Measurements from ENCODE around the gene PTOV1.

The PTOV1 gene

GRCh38 chr19:49850487-49851342 is at the start of gene PTOV1:
Gene PTOV1 (plus strand): TSS chr19:49851159.
- peak; percentile 95 to 96 for DNase-seq

GRCh38 chr19:49801401-49801888 is 49.5 kb upstream of the PTOV1 start:
- no peak for DNase-seq

GRCh38 chr19:49801966-49802661 is 48.8 kb upstream of the PTOV1 start:
- DNase-seq: no peak

DNA sequence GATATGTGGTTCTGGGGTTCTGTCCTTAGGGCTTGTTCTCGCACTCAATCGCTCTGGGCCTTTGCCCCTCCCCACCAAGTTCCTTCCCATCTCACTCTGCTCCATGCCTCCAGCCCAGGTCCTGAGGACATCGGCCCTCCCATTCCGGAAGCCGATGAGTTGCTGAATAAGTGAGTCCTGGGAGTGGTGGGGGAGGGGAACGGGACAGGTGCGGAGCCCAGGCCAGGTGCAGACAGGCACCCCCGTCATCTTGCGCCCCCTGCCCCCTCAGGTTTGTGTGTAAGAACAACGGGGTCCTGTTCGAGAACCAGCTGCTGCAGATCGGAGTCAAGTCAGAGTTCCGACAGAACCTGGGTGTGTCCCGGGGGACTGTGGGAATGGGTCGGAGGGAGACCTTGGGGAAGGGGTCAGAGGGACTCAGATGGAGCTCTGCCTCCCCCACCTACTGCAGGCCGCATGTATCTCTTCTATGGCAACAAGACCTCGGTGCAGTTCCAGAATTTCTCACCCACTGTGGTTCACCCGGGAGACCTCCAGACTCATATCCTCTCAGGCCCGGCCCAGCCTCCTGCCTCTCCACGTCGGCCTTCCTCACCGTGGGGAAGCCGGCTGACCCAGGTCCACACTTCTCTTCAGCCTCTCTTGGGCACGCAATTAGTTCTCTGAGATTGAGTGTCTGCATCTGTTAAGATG is 48.0 kb upstream of the PTOV1 start:
- DNase-seq: no peak

DNA sequence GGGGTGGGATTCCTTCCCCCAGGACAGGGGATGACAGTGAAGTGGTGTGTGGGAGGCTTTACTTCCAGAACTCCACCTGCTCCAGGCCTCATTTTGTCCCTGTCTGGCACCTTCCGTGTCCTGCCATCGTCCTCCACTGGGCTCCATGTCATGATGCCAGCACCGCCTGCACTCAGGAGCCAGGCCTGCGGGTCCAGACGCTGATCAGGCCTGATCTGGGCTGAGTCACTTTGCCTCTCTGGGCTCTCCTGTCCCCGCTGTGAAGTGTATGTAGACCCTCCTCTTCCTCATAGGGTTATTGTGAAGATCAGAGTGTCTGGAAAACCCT is 47.5 kb upstream of the PTOV1 start:
- no peak for DNase-seq

DNA sequence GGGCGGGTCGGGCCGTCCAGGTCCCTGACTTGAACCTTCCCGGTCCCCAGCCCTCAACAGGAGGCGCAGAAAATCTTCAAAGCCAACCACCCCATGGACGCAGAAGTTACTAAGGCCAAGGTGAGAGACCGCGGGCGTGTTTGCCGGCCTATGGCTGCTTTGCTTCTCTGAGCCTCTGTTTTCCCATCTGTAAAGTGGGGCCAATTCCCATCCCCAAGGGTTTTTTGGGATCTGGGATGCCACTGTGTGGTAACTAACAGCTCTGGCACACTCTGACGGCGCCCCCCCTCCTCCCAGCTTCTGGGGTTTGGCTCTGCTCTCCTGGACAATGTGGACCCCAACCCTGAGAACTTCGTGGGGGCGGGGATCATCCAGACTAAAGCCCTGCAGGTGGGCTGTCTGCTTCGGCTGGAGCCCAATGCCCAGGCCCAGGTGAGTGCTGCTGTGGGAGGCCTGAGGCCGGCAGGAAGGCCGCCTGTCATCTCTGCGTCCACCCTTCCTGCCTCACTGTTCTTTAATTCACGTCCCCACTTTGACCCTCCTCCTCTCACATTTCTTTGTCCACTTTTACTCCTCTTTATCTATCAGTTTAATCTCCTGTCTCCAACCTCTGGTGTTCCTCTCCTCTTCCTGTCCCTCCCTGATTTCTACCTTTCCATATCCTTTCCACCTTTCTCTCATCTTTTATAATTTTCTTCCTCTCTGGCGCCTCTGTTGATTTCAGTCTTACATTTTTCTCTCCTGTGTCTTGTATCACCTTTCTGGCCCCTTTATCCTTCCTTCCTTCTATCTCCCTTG is 44.9 kb upstream of the PTOV1 start:
- no peak for DNase-seq

DNA sequence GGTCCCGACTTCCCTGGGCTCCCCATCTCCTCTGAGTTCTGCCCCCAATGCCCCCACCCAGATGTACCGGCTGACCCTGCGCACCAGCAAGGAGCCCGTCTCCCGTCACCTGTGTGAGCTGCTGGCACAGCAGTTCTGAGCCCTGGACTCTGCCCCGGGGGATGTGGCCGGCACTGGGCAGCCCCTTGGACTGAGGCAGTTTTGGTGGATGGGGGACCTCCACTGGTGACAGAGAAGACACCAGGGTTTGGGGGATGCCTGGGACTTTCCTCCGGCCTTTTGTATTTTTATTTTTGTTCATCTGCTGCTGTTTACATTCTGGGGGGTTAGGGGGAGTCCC is 44.4 kb upstream of the PTOV1 start:
- DNase-seq: no peak

DNA sequence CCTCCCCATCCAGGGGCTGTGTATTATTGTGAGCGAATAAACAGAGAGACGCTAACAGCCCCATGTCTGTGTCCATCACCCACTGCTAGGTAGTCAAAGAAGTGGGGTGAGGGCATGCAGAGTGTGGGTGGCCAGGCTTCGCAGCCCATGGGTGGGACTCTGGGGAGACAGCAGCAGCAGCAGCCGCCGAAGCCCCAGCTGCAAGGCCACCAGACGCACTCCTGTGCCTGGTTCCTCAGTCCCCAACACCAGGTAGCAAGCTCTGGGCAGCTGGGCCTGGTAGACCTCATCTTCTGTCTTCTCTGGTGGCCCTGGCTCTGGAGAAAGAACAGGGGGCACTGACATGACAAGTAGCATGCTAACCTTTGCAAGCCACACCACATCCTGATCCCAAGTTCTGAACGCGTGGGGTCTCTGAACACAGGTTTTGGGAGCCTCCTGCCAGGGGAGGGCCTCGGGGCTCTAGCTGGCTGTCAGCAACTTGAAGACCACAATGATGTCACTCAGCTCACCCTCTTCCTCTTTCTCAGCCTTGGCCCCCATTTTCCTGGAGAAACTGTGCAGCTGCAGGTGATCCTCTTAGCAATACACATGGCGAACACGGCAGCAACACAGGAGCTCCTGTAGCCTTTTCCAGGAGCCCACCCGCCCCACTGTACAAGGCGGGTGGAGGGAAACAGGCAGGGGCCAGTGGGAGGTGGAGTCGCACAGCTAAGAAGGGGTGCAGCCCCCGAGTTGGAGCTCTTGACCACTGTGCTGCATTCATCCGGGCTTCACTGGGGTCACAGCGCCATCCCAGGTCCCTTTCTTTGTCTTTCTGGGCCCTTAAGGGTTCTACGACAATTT is 43.7 kb upstream of the PTOV1 start:
- DNase-seq: no peak

DNA sequence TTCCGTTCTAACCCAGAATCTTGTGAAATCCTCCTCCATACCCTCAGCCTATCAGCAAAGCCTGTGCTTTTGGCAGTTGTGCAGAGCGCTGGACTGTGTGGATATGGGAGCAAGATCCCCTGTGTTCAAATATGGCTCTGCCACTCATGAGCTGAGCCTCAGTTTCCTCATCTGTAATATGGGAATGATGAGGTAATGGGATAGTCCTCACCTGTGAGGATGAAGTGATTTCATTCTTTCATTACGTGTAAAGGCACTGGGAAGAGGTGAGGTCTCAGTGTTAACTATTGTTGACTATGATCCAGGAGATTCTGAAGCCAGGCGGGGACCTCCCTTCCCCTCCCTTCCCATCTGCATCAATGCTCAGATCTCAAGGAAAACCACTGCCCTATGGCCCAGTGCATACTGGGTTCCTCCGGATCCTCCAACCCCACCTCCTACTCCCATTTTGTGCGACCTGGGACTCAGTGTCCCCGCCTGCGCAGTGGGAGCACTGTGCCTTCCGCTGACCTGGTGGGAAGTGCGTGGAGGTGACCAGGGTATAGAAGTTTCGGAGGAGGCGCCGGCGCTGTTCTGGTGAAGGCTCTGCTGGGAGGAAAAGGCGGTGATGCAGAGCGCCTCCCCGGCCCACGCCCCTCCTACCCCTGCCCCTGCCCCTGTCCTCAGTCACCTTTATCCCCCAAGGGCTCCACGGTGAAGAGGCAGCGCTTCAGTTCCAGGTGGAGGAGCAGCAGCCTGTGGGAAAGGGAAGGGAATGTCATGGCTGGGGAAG is 42.9 kb upstream of the PTOV1 start:
- DNase-seq: no peak

DNA sequence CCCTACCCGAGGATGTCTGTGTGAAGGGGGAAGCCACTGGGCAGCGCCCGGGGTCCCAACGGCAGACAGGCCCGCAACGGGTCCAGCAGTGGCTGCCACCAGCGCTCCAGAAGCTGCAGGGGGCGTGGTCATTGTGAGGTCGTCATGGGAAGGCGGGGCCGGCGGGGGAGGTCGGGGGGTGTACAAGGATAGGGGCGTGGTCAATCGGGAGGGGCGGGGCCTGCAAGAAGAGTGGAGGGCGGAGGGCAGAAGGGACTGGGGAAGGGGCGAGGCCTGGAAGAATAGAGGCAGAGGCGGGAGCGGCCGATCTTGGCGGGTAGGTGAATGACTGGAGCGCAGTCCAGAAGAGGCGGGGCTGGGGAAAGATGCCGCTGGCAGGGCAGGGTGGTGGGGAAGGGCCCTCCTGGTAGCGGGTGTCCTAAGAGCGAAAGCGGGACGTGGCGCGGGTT is 42.2 kb upstream of the PTOV1 start:
- peak in 1 of 2 experiments; percentile 46 for DNase-seq

DNA sequence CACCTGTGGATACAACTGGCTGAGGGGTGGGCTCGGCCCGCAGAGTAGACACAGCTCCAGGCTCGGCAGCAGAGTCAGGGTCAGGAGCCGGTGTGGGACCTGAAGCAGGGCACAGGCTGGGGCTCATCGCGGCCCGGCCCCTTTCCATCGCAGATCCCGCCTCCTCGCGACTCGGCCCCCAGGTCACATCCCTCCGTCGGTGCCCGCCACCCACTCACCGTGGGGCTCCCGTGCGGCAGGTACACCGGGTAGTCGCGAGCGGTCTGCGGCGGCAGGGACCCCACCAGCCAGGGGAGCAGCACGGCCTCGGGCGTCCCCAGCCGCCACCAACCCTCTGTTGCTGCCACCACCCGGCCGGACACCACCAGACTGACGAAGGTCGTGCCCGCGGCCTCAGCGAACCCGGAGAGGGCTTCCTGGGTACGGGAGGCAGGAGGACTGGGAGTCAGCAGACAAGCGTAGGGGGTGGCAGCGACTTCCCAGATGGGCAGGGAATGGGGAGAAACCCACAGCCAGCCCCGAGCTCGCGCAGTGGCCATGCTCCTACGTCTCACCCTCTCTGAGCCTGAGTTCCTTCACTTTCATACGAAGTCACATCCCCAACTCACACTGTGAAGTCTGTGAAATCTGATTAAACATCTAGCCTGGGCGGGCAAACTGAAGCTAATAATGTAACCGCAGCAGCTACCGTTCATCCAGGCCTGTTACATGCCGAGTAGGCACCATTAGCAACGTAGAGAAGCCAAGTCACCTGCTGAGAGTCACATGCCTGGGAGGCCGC is 41.6 kb upstream of the PTOV1 start:
- DNase-seq: no peak

DNA sequence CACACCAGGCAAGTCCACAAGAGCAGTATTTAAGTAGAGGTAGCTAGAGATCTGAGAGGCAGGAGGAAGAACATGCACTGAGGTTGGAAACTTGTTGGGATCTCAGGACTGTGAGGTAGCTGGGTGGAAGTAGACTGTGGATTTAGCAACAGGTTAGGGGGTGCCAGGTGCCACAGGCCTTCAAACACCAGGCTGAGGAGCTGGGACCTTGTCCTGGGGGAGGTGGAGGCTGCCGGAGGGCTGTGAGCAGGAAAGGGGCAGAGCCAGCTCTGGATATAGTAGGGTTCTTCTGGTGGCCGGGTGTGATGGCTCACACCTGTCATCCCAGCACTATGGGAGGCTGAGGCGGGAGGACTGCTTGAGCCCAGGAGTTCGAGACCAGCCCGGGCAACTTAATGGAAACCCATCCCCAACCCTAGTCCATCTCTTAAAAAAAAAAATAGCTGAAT is 41.0 kb upstream of the PTOV1 start:
- no peak for DNase-seq

DNA sequence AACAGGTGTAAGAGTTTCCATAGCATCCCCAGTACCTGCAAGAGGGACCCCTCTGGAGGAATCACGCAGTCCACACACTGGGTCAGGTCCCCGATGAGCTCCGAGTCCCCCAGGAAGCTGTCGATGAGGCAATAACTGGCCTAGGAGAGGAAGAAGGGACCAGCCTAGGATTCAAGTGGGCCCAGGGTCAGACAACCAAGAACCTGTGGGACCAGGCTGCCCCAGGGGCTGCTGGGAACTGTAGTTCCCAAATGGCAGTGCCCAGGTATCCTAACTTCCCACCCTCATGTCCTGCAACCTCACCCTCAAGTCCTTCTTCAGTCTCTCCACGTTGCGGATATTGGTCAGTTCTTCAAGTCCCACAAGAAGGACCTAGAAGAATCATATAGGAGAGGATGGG is 39.6 kb upstream of the PTOV1 start:
- DNase-seq: no peak

GRCh38 chr19:49812452-49812996 is 38.4 kb upstream of the PTOV1 start:
- DNase-seq: no peak

DNA sequence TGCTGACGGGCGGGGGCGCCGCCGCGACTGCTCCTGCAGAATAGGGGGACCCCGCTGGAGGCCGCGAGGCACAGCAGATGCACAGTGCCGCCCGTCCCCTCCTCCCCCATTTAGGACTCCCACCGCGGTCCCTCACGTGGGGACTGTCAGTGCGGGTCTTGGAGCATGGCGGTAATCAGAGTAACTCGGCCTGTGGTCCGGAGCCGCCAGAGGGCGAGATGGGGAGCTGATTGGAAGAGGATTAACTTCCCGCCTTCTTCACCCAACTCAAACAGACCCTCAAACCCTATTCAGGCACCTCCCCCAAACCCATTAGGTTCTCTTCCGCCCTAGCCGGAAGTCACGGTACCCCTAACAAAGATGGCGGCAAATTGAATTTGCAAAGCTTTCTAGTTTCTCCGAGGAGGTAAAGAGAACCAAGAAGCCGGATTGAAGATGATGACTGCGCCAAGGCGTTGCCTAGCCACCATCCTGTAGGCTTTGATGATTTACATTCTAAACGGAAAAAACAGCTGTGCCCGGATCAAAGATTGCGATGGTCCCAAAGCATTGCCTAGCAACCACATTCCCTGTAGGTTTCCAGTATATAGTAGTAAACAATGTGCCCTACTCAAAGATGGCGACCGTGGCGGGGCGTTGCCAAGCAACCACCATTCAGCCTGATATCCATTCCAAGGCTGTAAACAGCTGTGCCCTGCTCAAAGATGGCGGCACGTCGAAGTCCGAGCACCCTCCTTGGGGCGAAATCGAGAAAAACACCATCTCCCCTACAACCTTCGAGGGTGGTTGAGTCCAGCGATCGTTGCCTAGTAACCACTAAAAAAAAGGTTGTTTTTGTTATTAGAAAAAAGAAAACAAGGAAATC is 37.7 kb upstream of the PTOV1 start, which contains the start of gene FUZ:
Gene FUZ, minus strand, starts transcription at position 296 of the 865 bp plus-strand sequence. Its CDS starts 186 bp downstream, at position 110.
- DNase-seq: peak; percentile 99

GRCh38 chr19:49814010-49814409 is 36.9 kb upstream of the PTOV1 start:
- DNase-seq: no peak

GRCh38 chr19:49816590-49816989 is 34.4 kb upstream of the PTOV1 start:
- no peak for DNase-seq

DNA sequence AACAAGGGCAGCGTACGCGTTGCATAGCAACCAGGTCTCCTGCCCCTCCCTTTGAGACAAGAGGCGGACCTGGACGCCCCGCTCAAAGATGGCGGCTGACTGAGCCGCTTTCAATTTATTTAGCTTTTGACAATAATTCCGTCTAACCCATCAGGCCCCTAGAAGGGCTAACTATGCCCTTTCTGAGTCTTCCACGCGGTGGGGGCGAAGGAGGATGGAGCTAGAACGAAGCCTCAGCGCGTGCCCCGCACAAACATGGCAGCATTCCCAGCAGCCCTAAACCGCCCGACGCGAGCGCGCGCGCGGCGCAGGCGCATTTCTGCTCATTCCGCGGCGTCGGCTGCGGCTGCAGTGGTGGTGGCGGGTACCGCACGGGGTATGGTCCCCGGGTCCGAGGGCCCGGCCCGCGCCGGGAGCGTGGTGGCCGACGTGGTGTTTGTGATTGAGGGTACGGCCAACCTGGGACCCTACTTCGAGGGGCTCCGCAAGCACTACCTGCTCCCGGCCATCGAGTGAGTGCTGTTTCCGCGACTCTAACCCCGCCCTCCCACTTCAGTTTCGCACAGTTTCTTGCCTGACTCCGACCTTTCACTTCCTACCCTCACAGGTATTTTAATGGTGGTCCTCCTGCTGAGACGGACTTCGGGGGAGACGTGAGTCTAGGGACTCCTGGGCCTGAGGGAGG is 32.9 kb upstream of the PTOV1 start, which contains the start of gene MED25:
Gene MED25, plus strand, starts transcription at position 326 of the 685 bp plus-strand sequence. Its CDS starts 53 bp downstream, at position 379.
- DNase-seq: peak; percentile 88 to 90

All from NCI-H1930 (cell line).